Smooth muscle cell (in vitro differentiated cells): ENCODE results near the gene CFAP221. TPM values are rescaled to one million over a fixed set of nuclear protein-coding genes. Genes with fewer than 3 reads are reported as not detected.

Source experiments
- DNase-seq: peaks from one replicate; lab custom pipeline; 2025; ENCODE audit not compliant: unreplicated experiment; lab: John Stamatoyannopoulos, UW
- H2AFZ ChIP-seq: fragments of 200-600 bp; sonication (generic); 2 replicates; pipeline ENCODE4 v1.6.0; 2016; ENCODE audit warnings: antibody characterized with exemption, low read depth, mild to moderate bottlenecking
- H3F3A ChIP-seq: fragments of 200-600 bp; sonication (generic); 2 replicates; pipeline ENCODE4 v1.6.0; 2017; ENCODE audit warnings: antibody characterized with exemption, low read depth
- H3K27ac ChIP-seq: fragments of 200-600 bp; sonication (generic); 2 replicates; pipeline ENCODE4 v1.5.1; 2016; ENCODE audit warnings: low read depth, mild to moderate bottlenecking
- H3K27me3 ChIP-seq: fragments of 200-600 bp; sonication (generic); 2 replicates; pipeline ENCODE4 v1.6.1; 2016; ENCODE audit warnings: low read depth, mild to moderate bottlenecking
- H3K36me3 ChIP-seq: fragments of 200-600 bp; sonication (generic); 2 replicates; pipeline ENCODE4 v1.5.1; 2016; ENCODE audit warnings: low read depth
- H3K4me1 ChIP-seq: fragments of 200-600 bp; sonication (generic); 2 replicates; pipeline ENCODE4 v1.5.1; 2016; ENCODE audit warnings: low read depth
- H3K4me2 ChIP-seq: fragments of 200-600 bp; sonication (generic); 2 replicates; pipeline ENCODE4 v1.6.0; 2016; ENCODE audit warnings: mild to moderate bottlenecking
- H3K4me3 ChIP-seq: fragments of 200-600 bp; sonication (generic); 2 replicates; pipeline ENCODE4 v1.5.1; 2016; ENCODE audit warnings: mild to moderate bottlenecking
- H3K79me2 ChIP-seq: fragments of 200-600 bp; sonication (generic); 2 replicates; pipeline ENCODE4 v1.6.0; 2016; ENCODE audit warnings: low read depth, mild to moderate bottlenecking
- H3K9ac ChIP-seq: fragments of 200-600 bp; sonication (generic); 2 replicates; pipeline ENCODE4 v1.6.0; 2016; ENCODE audit warnings: low read depth
- H3K9me3 ChIP-seq: fragments of 200-600 bp; sonication (generic); replicated peaks from 2 replicates; pipeline ENCODE4 v1.5.1; 2016; ENCODE audit warnings: low read depth
- H4K20me1 ChIP-seq: fragments of 200-600 bp; sonication (generic); 2 replicates; pipeline ENCODE4 v1.6.0; 2016; ENCODE audit warnings: low read depth
- CTCF ChIP-seq: fragments of 200-600 bp; sonication (generic); IDR thresholded peaks from 2 replicates; pipeline ENCODE4 v1.5.1; 2017; ENCODE audit warnings: borderline replicate concordance, mild to moderate bottlenecking, antibody characterized with exemption; ENCODE audit not compliant: insufficient read depth, poor library complexity, severe bottlenecking
- WGBS: methylation state at CpG from one replicate; pipeline ENCODE4 v1.1.7; 2016; ENCODE audit warnings: low lambda C conversion rate; 5-methylcytosine and 5-hydroxymethylcytosine counted together
- polyA plus RNA-seq: library from polyadenylated mRNA; unstranded; fragments of >200 nt; fragmentation: Nextera tagmentation; extraction: Ambion mirVana; gene quantifications from 2 replicates; pipeline ENCODE4 v1.2.1, GENCODE V29; 2016
- total RNA-seq: library from RNA; depleted of rRNA; stranded (reverse); fragments of >200 nt; gene quantifications from 2 replicates; pipeline ENCODE4 v1.2.3, GENCODE V29; 2014

Gene CFAP221
- total and polyA plus RNA-seq, 2 experiments from 2014 or later, result 0.17 to 0.31 TPM

DNA sequence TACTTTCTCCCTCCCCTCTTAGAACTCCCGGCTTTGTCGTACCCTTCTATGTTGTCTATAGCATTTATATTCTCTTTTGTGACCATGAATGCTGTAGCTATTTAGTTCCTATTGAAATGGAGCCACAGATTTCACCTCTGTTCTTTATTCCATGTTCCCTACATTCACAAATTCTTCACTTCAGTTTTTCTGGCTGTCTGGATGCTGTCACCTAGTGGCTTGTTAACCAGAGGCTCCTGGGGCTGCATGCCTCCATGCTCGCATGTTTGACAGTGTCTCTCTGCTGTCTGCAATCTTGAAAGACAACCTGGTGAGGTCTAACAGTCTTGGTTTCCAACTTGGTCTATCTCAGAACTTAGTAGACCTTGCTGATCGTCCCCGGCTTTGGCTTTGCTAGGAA, 48.2 kb downstream of the CFAP221 start:
- Histone ChIP-seq H4K20me1 (no peaks in the 10 kb centered on the region), H3K36me3 (no peaks in the 10 kb centered on the region), H3K9me3 (no peaks in the 10 kb centered on the region), H3K4me1 (no peaks in the 10 kb centered on the region), H3K4me2 (no peak overlapping the region), H3K9ac (no peak overlapping the region), H2AFZ (no peak overlapping the region), H3F3A (no peaks in the 10 kb centered on the region), H3K27ac (no peak overlapping the region), H3K79me2 (no peaks in the 10 kb centered on the region), H3K4me3 (no peak overlapping the region), H3K27me3 (no peaks in the 10 kb centered on the region)
- TF ChIP-seq CTCF, result no peak
- 89% methylated on average over 5 of the region's 5 CpGs for WGBS
- DNase-seq, result no peak

GRCh38 chr2:119596638-119597037, 52.4 kb downstream of the CFAP221 start:
- no peak overlapping the region for H3K4me2 ChIP-seq
- H3K9ac ChIP-seq, result no peak overlapping the region
- H3F3A ChIP-seq, result no peaks in the 10 kb centered on the region
- DNase-seq, result no peak
- H3K79me2 ChIP-seq, result no peaks in the 10 kb centered on the region
- no peak overlapping the region for H3K4me3 ChIP-seq
- no peak overlapping the region for H3K27ac ChIP-seq
- no peaks in the 10 kb centered on the region for H3K9me3 ChIP-seq
- H3K36me3 ChIP-seq, result no peaks in the 10 kb centered on the region
- H2AFZ ChIP-seq, result no peak overlapping the region
- WGBS, result 80% methylated on average over 6 of the region's 6 CpGs
- no peaks in the 10 kb centered on the region for H4K20me1 ChIP-seq
- no peaks in the 10 kb centered on the region for H3K27me3 ChIP-seq
- H3K4me1 ChIP-seq, result peaks cover 6% of the 10 kb centered on the region
- no peak for TF ChIP-seq CTCF

DNA sequence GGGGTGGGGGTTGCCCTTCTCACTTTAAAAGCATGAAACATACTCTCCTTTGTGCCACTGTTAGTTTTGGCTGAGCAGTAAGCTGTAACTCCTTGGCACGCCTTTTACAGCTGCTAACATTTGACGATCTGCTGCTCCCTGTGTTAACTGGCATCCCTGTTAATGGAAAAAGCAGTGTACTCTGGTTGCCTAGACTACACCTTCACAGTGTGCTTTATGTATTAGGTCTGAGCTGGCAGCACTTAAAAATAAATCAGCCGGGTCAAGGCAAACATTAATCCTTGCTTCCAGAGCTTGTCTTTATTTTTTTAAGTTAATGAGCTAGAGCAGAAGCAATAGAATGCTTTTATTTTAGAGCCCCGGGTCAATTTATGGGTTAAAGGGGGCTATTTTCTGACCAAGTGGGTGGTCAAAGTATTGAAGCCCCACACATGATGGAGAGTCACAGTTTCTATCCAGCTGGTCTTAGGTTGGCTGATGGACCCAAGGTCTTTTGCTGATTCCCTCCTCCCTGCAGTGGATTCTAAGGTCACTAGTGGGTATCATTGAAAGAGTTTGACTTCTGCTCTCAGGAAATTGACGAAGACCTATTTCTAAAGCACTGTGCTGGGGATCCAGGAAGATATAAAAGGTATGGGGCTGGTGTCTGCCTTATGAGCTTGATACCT, 54.5 kb downstream of the CFAP221 start:
- 81% methylated on average over 5 of the region's 5 CpGs for WGBS

More for the DNA sequence above, 54.5 kb downstream of the CFAP221 start:
- Histone ChIP-seq H3K9me3 (no peaks in the 10 kb centered on the region), H3K4me3 (no peak overlapping the region), H3K27ac (no peak overlapping the region), H4K20me1 (no peaks in the 10 kb centered on the region), H3K36me3 (no peaks in the 10 kb centered on the region), H3K79me2 (no peaks in the 10 kb centered on the region), H3K27me3 (no peaks in the 10 kb centered on the region), H3K9ac (no peak overlapping the region), H3K4me2 (no peak overlapping the region), H3F3A (no peaks in the 10 kb centered on the region), H2AFZ (no peak overlapping the region), H3K4me1 (peaks cover 6% of the 10 kb centered on the region)
- no peak for TF ChIP-seq CTCF
- no peak for DNase-seq
